SK-N-SH treated with all-trans-retinoic acid at 6 μM for 48 hours (cell line): ENCODE measurements around the gene TXNDC12.

Source experiments
- ARNTL ChIP-seq: fragments of 450-650 bp; formaldehyde crosslinking; IDR thresholded peaks from 2 replicates; pipeline ENCODE4 v1.5.0; 2020; ENCODE audit warnings: low read depth, mild to moderate bottlenecking, moderate library complexity, borderline replicate concordance
- CREB5 ChIP-seq: fragments of 250-450 bp; sonication (Bioruptor Pico); IDR thresholded peaks from 2 replicates; pipeline ENCODE4 v1.5.1; 2020; ENCODE audit warnings: low read depth, mild to moderate bottlenecking, moderate library complexity
- CSDC2 ChIP-seq: fragments of 250-450 bp; sonication (Bioruptor Pico); IDR thresholded peaks from 2 replicates; pipeline ENCODE4 v1.5.0; 2020; ENCODE audit warnings: mild to moderate bottlenecking, moderate library complexity
- GLIS3 ChIP-seq: fragments of 250-450 bp; sonication (Bioruptor Pico); IDR thresholded peaks from 2 replicates; pipeline ENCODE4 v1.5.0; 2020; ENCODE audit warnings: mild to moderate bottlenecking, moderate library complexity
- PATZ1 ChIP-seq: fragments of 250-450 bp; sonication (Bioruptor Pico); IDR thresholded peaks from 2 replicates; pipeline ENCODE4 v1.8.0; 2020; ENCODE audit warnings: mild to moderate bottlenecking, moderate library complexity, borderline replicate concordance
- RARB ChIP-seq: fragments of 250-450 bp; sonication (Bioruptor Pico); IDR thresholded peaks from 2 replicates; pipeline ENCODE4 v1.8.0; 2021; ENCODE audit warnings: mild to moderate bottlenecking, moderate library complexity
- TCF4 ChIP-seq: fragments of 250-450 bp; sonication (Bioruptor Pico); IDR thresholded peaks from 2 replicates; pipeline ENCODE4 v1.8.0; 2021; ENCODE audit warnings: mild to moderate bottlenecking, moderate library complexity, borderline replicate concordance
- TSHZ2 ChIP-seq: fragments of 250-450 bp; sonication (Bioruptor Pico); IDR thresholded peaks from 2 replicates; pipeline ENCODE4 v1.5.0; 2020; ENCODE audit warnings: mild to moderate bottlenecking, moderate library complexity
- ZC3H10 ChIP-seq: fragments of 250-450 bp; sonication (Bioruptor Pico); IDR thresholded peaks from 2 replicates; pipeline ENCODE4 v1.5.1; 2021; ENCODE audit warnings: mild to moderate bottlenecking, moderate library complexity
- ZNF565 ChIP-seq: fragments of 450-650 bp; formaldehyde crosslinking; conservative IDR thresholded peaks from 2 replicates; pipeline ENCODE4 v1.5.0; 2020; ENCODE audit warnings: low read depth, mild to moderate bottlenecking, moderate library complexity
- ZNF70 ChIP-seq: fragments of 450-650 bp; formaldehyde crosslinking; IDR thresholded peaks from 2 replicates; pipeline ENCODE4 v1.5.0; 2020; ENCODE audit warnings: mild to moderate bottlenecking, moderate library complexity

GRCh38 chr1:51988254-51988653 is 66.7 kb downstream of the TXNDC12 start:
- TF ChIP-seq TSHZ2 (CRISPR knock-in tag) (no peak), ARNTL (CRISPR knock-in tag) (no peak), ZNF70 (CRISPR knock-in tag) (no peak), ZC3H10 (CRISPR knock-in tag) (no peak), ZNF565 (CRISPR knock-in tag) (no peak), RARB (CRISPR knock-in tag) (no peak), TCF4 (CRISPR knock-in tag) (no peak), CSDC2 (CRISPR knock-in tag) (no peak), CREB5 (CRISPR knock-in tag) (no peak), GLIS3 (CRISPR knock-in tag) (no peak), PATZ1 (CRISPR knock-in tag) (no peak)
